ENCODE results near the gene IGSF21. TPM values are rescaled to one million over a fixed set of nuclear protein-coding genes. Genes with fewer than 3 reads are reported as not detected.

Gene IGSF21
- polyA plus RNA-seq, 2 donors, result 0.06 to 0.13 TPM

- H3K9me3 ChIP-seq (ENCODE audit: control insufficient read depth in 2 of 2, insufficient read depth in 1 of 2, low read depth in 1 of 2, low read length in 1 of 2), result no peaks in the 10 kb centered on the region
- no peak overlapping the region for H3K4me3 ChIP-seq (ENCODE audit: low read depth in 1 of 2, low read length in 2 of 2)
- 58 to 59% methylated on average over 5 of the region's 5 CpGs for WGBS, 2 donors
- H3K4me1 ChIP-seq (ENCODE audit: control insufficient read depth in 2 of 2, insufficient read depth in 2 of 2, low read length in 1 of 2), result no peaks in the 10 kb centered on the region
- H3K27me3 ChIP-seq (ENCODE audit: control insufficient read depth in 1 of 2, insufficient read depth in 2 of 2, low read length in 2 of 2), result no peaks in the 10 kb centered on the region
- H3K27ac ChIP-seq (ENCODE audit: low read depth in 2 of 2, low read length in 1 of 2), result no peak overlapping the region
- no peaks in the 10 kb centered on the region for H3K36me3 ChIP-seq (ENCODE audit: control insufficient read depth in 2 of 2, insufficient read depth in 2 of 2, low read length in 1 of 2)
Observed at GRCh38 chr1:18126616-18127015, 19.0 kb downstream of the IGSF21 start.

- Histone ChIP-seq H3K4me3 (ENCODE audit: low read depth in 1 of 2, low read length in 2 of 2) (no peak overlapping the region), H3K27ac (ENCODE audit: low read depth in 2 of 2, low read length in 1 of 2) (no peak overlapping the region), H3K4me1 (ENCODE audit: control insufficient read depth in 2 of 2, insufficient read depth in 2 of 2, low read length in 1 of 2) (no peaks in the 10 kb centered on the region), H3K36me3 (ENCODE audit: control insufficient read depth in 2 of 2, insufficient read depth in 2 of 2, low read length in 1 of 2) (no peaks in the 10 kb centered on the region), H3K27me3 (ENCODE audit: control insufficient read depth in 1 of 2, insufficient read depth in 2 of 2, low read length in 2 of 2) (no peaks in the 10 kb centered on the region), H3K9me3 (ENCODE audit: control insufficient read depth in 2 of 2, insufficient read depth in 1 of 2, low read depth in 1 of 2, low read length in 1 of 2) (no peaks in the 10 kb centered on the region)
- 38 to 46% methylated on average over 4 of the region's 4 CpGs for WGBS, 2 donors
Observed at GRCh38 chr1:18128298-18128697, 20.7 kb downstream of the IGSF21 start.

- 53 to 60% methylated on average over 3 of the region's 3 CpGs for WGBS, 2 donors
- H3K27ac ChIP-seq (ENCODE audit: low read depth in 2 of 2, low read length in 1 of 2), result no peak overlapping the region
- H3K27me3 ChIP-seq (ENCODE audit: control insufficient read depth in 1 of 2, insufficient read depth in 2 of 2, low read length in 2 of 2), result no peaks in the 10 kb centered on the region
- H3K9me3 ChIP-seq (ENCODE audit: control insufficient read depth in 2 of 2, insufficient read depth in 1 of 2, low read depth in 1 of 2, low read length in 1 of 2), result no peaks in the 10 kb centered on the region
- H3K4me3 ChIP-seq (ENCODE audit: low read depth in 1 of 2, low read length in 2 of 2), result no peak overlapping the region
- no peaks in the 10 kb centered on the region for H3K36me3 ChIP-seq (ENCODE audit: control insufficient read depth in 2 of 2, insufficient read depth in 2 of 2, low read length in 1 of 2)
- H3K4me1 ChIP-seq (ENCODE audit: control insufficient read depth in 2 of 2, insufficient read depth in 2 of 2, low read length in 1 of 2), result no peaks in the 10 kb centered on the region
Observed at GRCh38 chr1:18130356-18130755, 22.8 kb downstream of the IGSF21 start.

GRCh38 chr1:18132022-18132710 is 24.6 kb downstream of the IGSF21 start:
- Histone ChIP-seq H3K9me3 (ENCODE audit: control insufficient read depth in 2 of 2, insufficient read depth in 1 of 2, low read depth in 1 of 2, low read length in 1 of 2) (no peaks in the 10 kb centered on the region), H3K27ac (ENCODE audit: low read depth in 2 of 2, low read length in 1 of 2) (no peak overlapping the region), H3K4me3 (ENCODE audit: low read depth in 1 of 2, low read length in 2 of 2) (no peak overlapping the region), H3K27me3 (ENCODE audit: control insufficient read depth in 1 of 2, insufficient read depth in 2 of 2, low read length in 2 of 2) (no peaks in the 10 kb centered on the region), H3K36me3 (ENCODE audit: control insufficient read depth in 2 of 2, insufficient read depth in 2 of 2, low read length in 1 of 2) (no peaks in the 10 kb centered on the region), H3K4me1 (ENCODE audit: control insufficient read depth in 2 of 2, insufficient read depth in 2 of 2, low read length in 1 of 2) (no peaks in the 10 kb centered on the region)
- WGBS, 2 donors, result 69 to 82% methylated on average over 2 of the region's 2 CpGs

GRCh38 chr1:18132711-18133541 is 25.3 kb downstream of the IGSF21 start:
- no peaks in the 10 kb centered on the region for H3K27me3 ChIP-seq (ENCODE audit: control insufficient read depth in 1 of 2, insufficient read depth in 2 of 2, low read length in 2 of 2)
- 52 to 55% methylated on average over 16 of the region's 16 CpGs for WGBS, 2 donors

GRCh38 chr1:18134324-18135046 is 26.9 kb downstream of the IGSF21 start:
- H3K4me1 ChIP-seq (ENCODE audit: control insufficient read depth in 2 of 2, insufficient read depth in 2 of 2, low read length in 1 of 2), result no peaks in the 10 kb centered on the region
- 54 to 61% methylated on average over 6 of the region's 6 CpGs for WGBS, 2 donors
- H3K4me3 ChIP-seq (ENCODE audit: low read depth in 1 of 2, low read length in 2 of 2), result no peak overlapping the region
- no peaks in the 10 kb centered on the region for H3K9me3 ChIP-seq (ENCODE audit: control insufficient read depth in 2 of 2, insufficient read depth in 1 of 2, low read depth in 1 of 2, low read length in 1 of 2)
- H3K36me3 ChIP-seq (ENCODE audit: control insufficient read depth in 2 of 2, insufficient read depth in 2 of 2, low read length in 1 of 2), result no peaks in the 10 kb centered on the region
- no peak overlapping the region for H3K27ac ChIP-seq (ENCODE audit: low read depth in 2 of 2, low read length in 1 of 2)
- H3K27me3 ChIP-seq (ENCODE audit: control insufficient read depth in 1 of 2, insufficient read depth in 2 of 2, low read length in 2 of 2), result no peaks in the 10 kb centered on the region

More at GRCh38 chr1:18132711-18133541, 25.3 kb downstream of the IGSF21 start:
- Histone ChIP-seq H3K4me1 (ENCODE audit: control insufficient read depth in 2 of 2, insufficient read depth in 2 of 2, low read length in 1 of 2) (no peaks in the 10 kb centered on the region), H3K27ac (ENCODE audit: low read depth in 2 of 2, low read length in 1 of 2) (no peak overlapping the region), H3K4me3 (ENCODE audit: low read depth in 1 of 2, low read length in 2 of 2) (no peak overlapping the region), H3K36me3 (ENCODE audit: control insufficient read depth in 2 of 2, insufficient read depth in 2 of 2, low read length in 1 of 2) (no peaks in the 10 kb centered on the region), H3K9me3 (ENCODE audit: control insufficient read depth in 2 of 2, insufficient read depth in 1 of 2, low read depth in 1 of 2, low read length in 1 of 2) (no peaks in the 10 kb centered on the region)

GRCh38 chr1:18137759-18138345 is 30.3 kb downstream of the IGSF21 start:
- 59 to 60% methylated on average over 8 of the region's 8 CpGs for WGBS, 2 donors
- Histone ChIP-seq H3K36me3 (ENCODE audit: control insufficient read depth in 2 of 2, insufficient read depth in 2 of 2, low read length in 1 of 2) (no peaks in the 10 kb centered on the region), H3K9me3 (ENCODE audit: control insufficient read depth in 2 of 2, insufficient read depth in 1 of 2, low read depth in 1 of 2, low read length in 1 of 2) (no peaks in the 10 kb centered on the region), H3K4me1 (ENCODE audit: control insufficient read depth in 2 of 2, insufficient read depth in 2 of 2, low read length in 1 of 2) (no peaks in the 10 kb centered on the region), H3K27me3 (ENCODE audit: control insufficient read depth in 1 of 2, insufficient read depth in 2 of 2, low read length in 2 of 2) (no peaks in the 10 kb centered on the region), H3K27ac (ENCODE audit: low read depth in 2 of 2, low read length in 1 of 2) (no peak overlapping the region), H3K4me3 (ENCODE audit: low read depth in 1 of 2, low read length in 2 of 2) (no peak overlapping the region)

- H3K27me3 ChIP-seq (ENCODE audit: control insufficient read depth in 1 of 2, insufficient read depth in 2 of 2, low read length in 2 of 2), result no peaks in the 10 kb centered on the region
- no peaks in the 10 kb centered on the region for H3K36me3 ChIP-seq (ENCODE audit: control insufficient read depth in 2 of 2, insufficient read depth in 2 of 2, low read length in 1 of 2)
- no peaks in the 10 kb centered on the region for H3K9me3 ChIP-seq (ENCODE audit: control insufficient read depth in 2 of 2, insufficient read depth in 1 of 2, low read depth in 1 of 2, low read length in 1 of 2)
- H3K27ac ChIP-seq (ENCODE audit: low read depth in 2 of 2, low read length in 1 of 2), result no peak overlapping the region
- 51 to 55% methylated on average over 14 of the region's 14 CpGs for WGBS, 2 donors
- no peak overlapping the region for H3K4me3 ChIP-seq (ENCODE audit: low read depth in 1 of 2, low read length in 2 of 2)
- H3K4me1 ChIP-seq (ENCODE audit: control insufficient read depth in 2 of 2, insufficient read depth in 2 of 2, low read length in 1 of 2), result no peaks in the 10 kb centered on the region
Observed at GRCh38 chr1:18139198-18139981, 31.8 kb downstream of the IGSF21 start.

GRCh38 chr1:18140411-18140810 is 32.8 kb downstream of the IGSF21 start:
- Histone ChIP-seq H3K36me3 (ENCODE audit: control insufficient read depth in 2 of 2, insufficient read depth in 2 of 2, low read length in 1 of 2) (no peaks in the 10 kb centered on the region), H3K4me3 (ENCODE audit: low read depth in 1 of 2, low read length in 2 of 2) (no peak overlapping the region), H3K27me3 (ENCODE audit: control insufficient read depth in 1 of 2, insufficient read depth in 2 of 2, low read length in 2 of 2) (no peaks in the 10 kb centered on the region), H3K4me1 (ENCODE audit: control insufficient read depth in 2 of 2, insufficient read depth in 2 of 2, low read length in 1 of 2) (no peaks in the 10 kb centered on the region), H3K9me3 (ENCODE audit: control insufficient read depth in 2 of 2, insufficient read depth in 1 of 2, low read depth in 1 of 2, low read length in 1 of 2) (no peaks in the 10 kb centered on the region), H3K27ac (ENCODE audit: low read depth in 2 of 2, low read length in 1 of 2) (no peak overlapping the region)
- whole genome bisulfite sequencing, 2 donors, result 69 to 70% methylated on average over 8 of the region's 8 CpGs
